Stimulated activated CD4-positive, alpha-beta T cell treated with anti-CD3 and anti-CD28 coated beads, Interleukin-1b, Interleukin-23, amount 100 ng/mL, for 48 hours (primary cell): Measurements from ENCODE around the gene SEPTIN12.
"Not testable (repeated sequence)": the region's sequence is repeated elsewhere in the genome, so short reads cannot be mapped to it uniquely, and the experiment has no call there.

ENCODE experiments used
- DNase-seq: peaks from one replicate; pipeline ENCODE4 v3.0.0-alpha.2; 2020

SEPTIN12 gene

GRCh38 chr16:4802659-4803287 lies 14.6 kb upstream of the SEPTIN12 start:
- DNase-seq, result peak; percentile 85

GRCh38 chr16:4801962-4802658 lies 14.0 kb upstream of the SEPTIN12 start, which contains the start of gene ROGDI:
ROGDI (minus strand) TSS chr16:4802633; CDS start chr16:4802571, 62 bp downstream.
- peak; percentile 70 for DNase-seq

GRCh38 chr16:4801051-4801961 lies 13.2 kb upstream of the SEPTIN12 start:
- no peak for DNase-seq

GRCh38 chr16:4800290-4801041 lies 12.3 kb upstream of the SEPTIN12 start:
- no peak for DNase-seq

- no peak for DNase-seq
Observed at GRCh38 chr16:4799171-4799855, 11.2 kb upstream of the SEPTIN12 start.

GRCh38 chr16:4798456-4798855 lies 10.3 kb upstream of the SEPTIN12 start:
- DNase-seq, result no peak

GRCh38 chr16:4797805-4798252 lies 9.7 kb upstream of the SEPTIN12 start:
- DNase-seq, result no peak

- DNase-seq, result no peak
Observed at GRCh38 chr16:4796982-4797804, 9.0 kb upstream of the SEPTIN12 start.

- DNase-seq, result no peak
Observed at GRCh38 chr16:4795828-4796572, 7.9 kb upstream of the SEPTIN12 start.

- no peak for DNase-seq
Observed at GRCh38 chr16:4795181-4795827, 7.2 kb upstream of the SEPTIN12 start, which contains the start of gene SMIM22. SMIM22 (plus strand) TSS chr16:4795369; CDS start chr16:4795735, 366 bp downstream.

- DNase-seq, result no peak
Observed at GRCh38 chr16:4792951-4793513, 4.9 kb upstream of the SEPTIN12 start.

GRCh38 chr16:4790871-4791270 lies 2.7 kb upstream of the SEPTIN12 start:
- DNase-seq, result no peak

- no peak for DNase-seq
Observed at GRCh38 chr16:4790261-4790660, 2.1 kb upstream of the SEPTIN12 start.

GRCh38 chr16:4788910-4789309 lies 765 bp upstream of the SEPTIN12 start:
- DNase-seq, result no peak

GRCh38 chr16:4788489-4788889 lies 344 bp upstream of the SEPTIN12 start:
- no peak for DNase-seq

GRCh38 chr16:4787068-4787467 lies 1.1 kb downstream of the SEPTIN12 start:
- DNase-seq, result no peak

GRCh38 chr16:4785758-4786433 lies 2.2 kb downstream of the SEPTIN12 start:
- DNase-seq, result no peak

- not testable (repeated sequence) for DNase-seq
Observed at GRCh38 chr16:4784444-4784987, 3.6 kb downstream of the SEPTIN12 start.
